HEK293 (cell line): ENCODE measurements around the gene DBF4B.

Experiments used
- EGR2 ChIP-seq: fragments of 450-650 bp; formaldehyde crosslinking; IDR thresholded peaks from 2 replicates; pipeline ENCODE4 v1.5.1; 2016; ENCODE audit warnings: low read depth, missing biosample characterization, missing genetic modification characterization
- IKZF3 ChIP-seq: fragments of 450-650 bp; IDR thresholded peaks from 2 replicates; pipeline ENCODE4 v1.5.0; 2018; ENCODE audit warnings: missing biosample characterization, mild to moderate bottlenecking, missing genetic modification characterization, moderate library complexity
- KLF17 ChIP-seq: fragments of 450-650 bp; formaldehyde crosslinking; IDR thresholded peaks from 2 replicates; pipeline ENCODE4 v1.5.1; 2016; ENCODE audit warnings: missing biosample characterization, missing genetic modification characterization
- PRDM10 ChIP-seq: fragments of 450-650 bp; formaldehyde crosslinking; IDR thresholded peaks from 2 replicates; pipeline ENCODE4 v1.5.1; 2016; ENCODE audit warnings: missing biosample characterization, missing genetic modification characterization
- ZNF132 ChIP-seq: fragments of 450-650 bp; formaldehyde crosslinking; IDR thresholded peaks from 2 replicates; pipeline ENCODE4 v1.5.1; 2017; ENCODE audit warnings: missing biosample characterization, missing genetic modification characterization, borderline replicate concordance
- ZNF146 ChIP-seq: fragments of 450-650 bp; formaldehyde crosslinking; IDR thresholded peaks from 2 replicates; pipeline ENCODE4 v1.5.1; 2016; ENCODE audit warnings: missing biosample characterization, missing genetic modification characterization
- ZNF211 ChIP-seq: fragments of 450-650 bp; formaldehyde crosslinking; IDR thresholded peaks from 2 replicates; pipeline ENCODE4 v1.5.1; 2016; ENCODE audit warnings: low read depth, missing biosample characterization, missing genetic modification characterization
- ZNF391 ChIP-seq: fragments of 450-650 bp; formaldehyde crosslinking; IDR thresholded peaks from 2 replicates; pipeline ENCODE4 v1.5.1; 2016; ENCODE audit warnings: low read depth, missing biosample characterization, missing genetic modification characterization, borderline replicate concordance
- ZNF571 ChIP-seq: fragments of 450-650 bp; formaldehyde crosslinking; IDR thresholded peaks from 2 replicates; pipeline ENCODE4 v1.5.0; 2017; ENCODE audit warnings: missing biosample characterization, missing genetic modification characterization
- ZNF629 ChIP-seq: fragments of 450-650 bp; formaldehyde crosslinking; IDR thresholded peaks from 2 replicates; pipeline ENCODE4 v1.5.1; 2017; ENCODE audit warnings: missing biosample characterization, missing genetic modification characterization
- ZNF670 ChIP-seq: fragments of 450-650 bp; formaldehyde crosslinking; IDR thresholded peaks from 2 replicates; pipeline ENCODE4 v1.5.1; 2016; ENCODE audit warnings: missing biosample characterization, missing genetic modification characterization, low read depth
- TF ChIP-seq, protein P1 (sequence below): fragments of 450-650 bp; formaldehyde crosslinking; IDR thresholded peaks from 2 replicates; pipeline ENCODE4 v1.5.1; 2016; ENCODE audit warnings: missing biosample characterization, missing genetic modification characterization, borderline replicate concordance
- TF ChIP-seq, protein P2 (sequence below): fragments of 450-650 bp; formaldehyde crosslinking; IDR thresholded peaks from 2 replicates; pipeline ENCODE4 v1.5.1; 2017; ENCODE audit warnings: missing biosample characterization, missing genetic modification characterization
- TF ChIP-seq, protein P3 (sequence below): fragments of 450-650 bp; formaldehyde crosslinking; conservative IDR thresholded peaks from 2 replicates; pipeline ENCODE4 v1.5.1; 2016; ENCODE audit warnings: low read depth, missing biosample characterization, missing genetic modification characterization
- TF ChIP-seq, protein P4 (sequence below): fragments of 450-650 bp; formaldehyde crosslinking; IDR thresholded peaks from 2 replicates; pipeline ENCODE4 v1.5.1; 2017; ENCODE audit warnings: missing biosample characterization, missing genetic modification characterization

The DBF4B gene

DNA sequence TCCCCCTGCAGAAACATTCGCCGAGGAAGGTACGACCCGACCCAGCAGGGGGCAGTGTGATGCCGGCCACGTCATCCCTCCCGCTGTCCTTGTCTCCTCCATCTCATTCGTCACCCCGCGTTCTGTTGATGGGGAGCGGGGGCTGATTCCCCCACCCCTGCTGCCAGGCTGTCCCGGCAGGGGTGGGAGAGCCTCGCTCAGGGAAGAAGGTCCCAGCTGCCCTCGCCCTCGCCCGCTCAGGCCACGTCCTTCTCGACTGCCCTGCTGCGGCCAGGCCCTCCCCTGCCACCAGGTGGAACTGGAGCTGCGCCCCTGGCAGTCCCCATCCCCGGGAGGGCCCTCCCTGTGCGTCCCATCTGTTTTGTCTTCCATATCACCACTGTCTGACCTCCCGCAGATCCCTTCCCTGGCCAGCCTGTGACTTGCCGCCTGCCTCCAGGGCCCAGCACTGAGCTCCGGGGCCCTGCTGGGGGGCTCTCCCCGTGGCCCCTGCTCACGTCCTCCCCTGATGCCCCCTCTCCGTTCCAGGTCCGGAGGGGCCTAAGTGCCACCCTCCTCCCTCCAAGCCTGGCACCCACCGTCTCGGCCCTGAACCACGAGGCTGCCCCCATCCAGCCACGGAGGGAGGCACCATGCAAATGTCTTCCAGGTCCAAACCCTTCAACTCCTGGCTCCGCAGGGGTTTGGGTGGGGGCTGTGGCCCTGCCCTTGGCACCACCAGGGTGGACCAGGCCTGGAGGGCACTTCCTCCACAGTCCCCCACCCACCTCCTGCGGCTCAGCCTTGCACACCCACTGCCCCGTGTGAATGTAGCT is 71.0 kb downstream of the DBF4B start (continued):
- TF ChIP-seq IKZF3 (tag by site-specific recombination) (no peak), KLF17 (tag by site-specific recombination) (peak; percentile 55; the same call in 1 of the 2 replicates), ZNF571 (tag by site-specific recombination) (no peak), ZNF146 (tag by site-specific recombination) (no peak), EGR2 (tag by site-specific recombination) (peak; percentile 80), ZNF391 (tag by site-specific recombination) (peak; percentile 64; the same call in 1 of the 2 replicates), ZNF132 (tag by site-specific recombination) (no peak), ZNF211 (no peak), ZNF670 (tag by site-specific recombination) (no peak), ZNF629 (tag by site-specific recombination) (peak; percentile 86), PRDM10 (tag by site-specific recombination) (peak; percentile 51)
- TF ChIP-seq, protein P1, sequence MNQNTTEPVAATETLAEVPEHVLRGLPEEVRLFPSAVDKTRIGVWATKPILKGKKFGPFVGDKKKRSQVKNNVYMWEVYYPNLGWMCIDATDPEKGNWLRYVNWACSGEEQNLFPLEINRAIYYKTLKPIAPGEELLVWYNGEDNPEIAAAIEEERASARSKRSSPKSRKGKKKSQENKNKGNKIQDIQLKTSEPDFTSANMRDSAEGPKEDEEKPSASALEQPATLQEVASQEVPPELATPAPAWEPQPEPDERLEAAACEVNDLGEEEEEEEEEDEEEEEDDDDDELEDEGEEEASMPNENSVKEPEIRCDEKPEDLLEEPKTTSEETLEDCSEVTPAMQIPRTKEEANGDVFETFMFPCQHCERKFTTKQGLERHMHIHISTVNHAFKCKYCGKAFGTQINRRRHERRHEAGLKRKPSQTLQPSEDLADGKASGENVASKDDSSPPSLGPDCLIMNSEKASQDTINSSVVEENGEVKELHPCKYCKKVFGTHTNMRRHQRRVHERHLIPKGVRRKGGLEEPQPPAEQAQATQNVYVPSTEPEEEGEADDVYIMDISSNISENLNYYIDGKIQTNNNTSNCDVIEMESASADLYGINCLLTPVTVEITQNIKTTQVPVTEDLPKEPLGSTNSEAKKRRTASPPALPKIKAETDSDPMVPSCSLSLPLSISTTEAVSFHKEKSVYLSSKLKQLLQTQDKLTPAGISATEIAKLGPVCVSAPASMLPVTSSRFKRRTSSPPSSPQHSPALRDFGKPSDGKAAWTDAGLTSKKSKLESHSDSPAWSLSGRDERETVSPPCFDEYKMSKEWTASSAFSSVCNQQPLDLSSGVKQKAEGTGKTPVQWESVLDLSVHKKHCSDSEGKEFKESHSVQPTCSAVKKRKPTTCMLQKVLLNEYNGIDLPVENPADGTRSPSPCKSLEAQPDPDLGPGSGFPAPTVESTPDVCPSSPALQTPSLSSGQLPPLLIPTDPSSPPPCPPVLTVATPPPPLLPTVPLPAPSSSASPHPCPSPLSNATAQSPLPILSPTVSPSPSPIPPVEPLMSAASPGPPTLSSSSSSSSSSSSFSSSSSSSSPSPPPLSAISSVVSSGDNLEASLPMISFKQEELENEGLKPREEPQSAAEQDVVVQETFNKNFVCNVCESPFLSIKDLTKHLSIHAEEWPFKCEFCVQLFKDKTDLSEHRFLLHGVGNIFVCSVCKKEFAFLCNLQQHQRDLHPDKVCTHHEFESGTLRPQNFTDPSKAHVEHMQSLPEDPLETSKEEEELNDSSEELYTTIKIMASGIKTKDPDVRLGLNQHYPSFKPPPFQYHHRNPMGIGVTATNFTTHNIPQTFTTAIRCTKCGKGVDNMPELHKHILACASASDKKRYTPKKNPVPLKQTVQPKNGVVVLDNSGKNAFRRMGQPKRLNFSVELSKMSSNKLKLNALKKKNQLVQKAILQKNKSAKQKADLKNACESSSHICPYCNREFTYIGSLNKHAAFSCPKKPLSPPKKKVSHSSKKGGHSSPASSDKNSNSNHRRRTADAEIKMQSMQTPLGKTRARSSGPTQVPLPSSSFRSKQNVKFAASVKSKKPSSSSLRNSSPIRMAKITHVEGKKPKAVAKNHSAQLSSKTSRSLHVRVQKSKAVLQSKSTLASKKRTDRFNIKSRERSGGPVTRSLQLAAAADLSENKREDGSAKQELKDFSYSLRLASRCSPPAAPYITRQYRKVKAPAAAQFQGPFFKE, result 0 out of 2 replicates have a peak, but pooled peaks have one; percentile 49
- TF ChIP-seq, protein P2, sequence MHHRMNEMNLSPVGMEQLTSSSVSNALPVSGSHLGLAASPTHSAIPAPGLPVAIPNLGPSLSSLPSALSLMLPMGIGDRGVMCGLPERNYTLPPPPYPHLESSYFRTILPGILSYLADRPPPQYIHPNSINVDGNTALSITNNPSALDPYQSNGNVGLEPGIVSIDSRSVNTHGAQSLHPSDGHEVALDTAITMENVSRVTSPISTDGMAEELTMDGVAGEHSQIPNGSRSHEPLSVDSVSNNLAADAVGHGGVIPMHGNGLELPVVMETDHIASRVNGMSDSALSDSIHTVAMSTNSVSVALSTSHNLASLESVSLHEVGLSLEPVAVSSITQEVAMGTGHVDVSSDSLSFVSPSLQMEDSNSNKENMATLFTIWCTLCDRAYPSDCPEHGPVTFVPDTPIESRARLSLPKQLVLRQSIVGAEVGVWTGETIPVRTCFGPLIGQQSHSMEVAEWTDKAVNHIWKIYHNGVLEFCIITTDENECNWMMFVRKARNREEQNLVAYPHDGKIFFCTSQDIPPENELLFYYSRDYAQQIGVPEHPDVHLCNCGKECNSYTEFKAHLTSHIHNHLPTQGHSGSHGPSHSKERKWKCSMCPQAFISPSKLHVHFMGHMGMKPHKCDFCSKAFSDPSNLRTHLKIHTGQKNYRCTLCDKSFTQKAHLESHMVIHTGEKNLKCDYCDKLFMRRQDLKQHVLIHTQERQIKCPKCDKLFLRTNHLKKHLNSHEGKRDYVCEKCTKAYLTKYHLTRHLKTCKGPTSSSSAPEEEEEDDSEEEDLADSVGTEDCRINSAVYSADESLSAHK (tag by site-specific recombination), result 0 out of 2 replicates have a peak, but pooled peaks have one; percentile 15
- TF ChIP-seq, protein P3, sequence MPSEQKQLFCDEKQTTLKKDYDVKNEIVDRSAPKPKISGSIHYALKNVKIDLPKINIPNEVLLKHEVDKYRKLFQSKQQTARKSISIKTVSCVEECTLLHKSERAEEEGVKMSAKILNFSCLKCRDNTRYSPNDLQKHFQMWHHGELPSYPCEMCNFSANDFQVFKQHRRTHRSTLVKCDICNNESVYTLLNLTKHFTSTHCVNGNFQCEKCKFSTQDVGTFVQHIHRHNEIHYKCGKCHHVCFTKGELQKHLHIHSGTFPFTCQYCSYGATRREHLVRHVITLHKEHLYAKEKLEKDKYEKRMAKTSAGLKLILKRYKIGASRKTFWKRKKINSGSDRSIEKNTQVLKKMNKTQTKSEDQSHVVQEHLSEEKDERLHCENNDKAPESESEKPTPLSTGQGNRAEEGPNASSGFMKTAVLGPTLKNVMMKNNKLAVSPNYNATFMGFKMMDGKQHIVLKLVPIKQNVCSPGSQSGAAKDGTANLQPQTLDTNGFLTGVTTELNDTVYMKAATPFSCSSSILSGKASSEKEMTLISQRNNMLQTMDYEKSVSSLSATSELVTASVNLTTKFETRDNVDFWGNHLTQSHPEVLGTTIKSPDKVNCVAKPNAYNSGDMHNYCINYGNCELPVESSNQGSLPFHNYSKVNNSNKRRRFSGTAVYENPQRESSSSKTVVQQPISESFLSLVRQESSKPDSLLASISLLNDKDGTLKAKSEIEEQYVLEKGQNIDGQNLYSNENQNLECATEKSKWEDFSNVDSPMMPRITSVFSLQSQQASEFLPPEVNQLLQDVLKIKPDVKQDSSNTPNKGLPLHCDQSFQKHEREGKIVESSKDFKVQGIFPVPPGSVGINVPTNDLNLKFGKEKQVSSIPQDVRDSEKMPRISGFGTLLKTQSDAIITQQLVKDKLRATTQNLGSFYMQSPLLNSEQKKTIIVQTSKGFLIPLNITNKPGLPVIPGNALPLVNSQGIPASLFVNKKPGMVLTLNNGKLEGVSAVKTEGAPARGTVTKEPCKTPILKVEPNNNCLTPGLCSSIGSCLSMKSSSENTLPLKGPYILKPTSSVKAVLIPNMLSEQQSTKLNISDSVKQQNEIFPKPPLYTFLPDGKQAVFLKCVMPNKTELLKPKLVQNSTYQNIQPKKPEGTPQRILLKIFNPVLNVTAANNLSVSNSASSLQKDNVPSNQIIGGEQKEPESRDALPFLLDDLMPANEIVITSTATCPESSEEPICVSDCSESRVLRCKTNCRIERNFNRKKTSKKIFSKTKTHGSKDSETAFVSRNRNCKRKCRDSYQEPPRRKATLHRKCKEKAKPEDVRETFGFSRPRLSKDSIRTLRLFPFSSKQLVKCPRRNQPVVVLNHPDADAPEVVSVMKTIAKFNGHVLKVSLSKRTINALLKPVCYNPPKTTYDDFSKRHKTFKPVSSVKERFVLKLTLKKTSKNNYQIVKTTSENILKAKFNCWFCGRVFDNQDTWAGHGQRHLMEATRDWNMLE (tag by site-specific recombination), result no peak
- TF ChIP-seq, protein P4, sequence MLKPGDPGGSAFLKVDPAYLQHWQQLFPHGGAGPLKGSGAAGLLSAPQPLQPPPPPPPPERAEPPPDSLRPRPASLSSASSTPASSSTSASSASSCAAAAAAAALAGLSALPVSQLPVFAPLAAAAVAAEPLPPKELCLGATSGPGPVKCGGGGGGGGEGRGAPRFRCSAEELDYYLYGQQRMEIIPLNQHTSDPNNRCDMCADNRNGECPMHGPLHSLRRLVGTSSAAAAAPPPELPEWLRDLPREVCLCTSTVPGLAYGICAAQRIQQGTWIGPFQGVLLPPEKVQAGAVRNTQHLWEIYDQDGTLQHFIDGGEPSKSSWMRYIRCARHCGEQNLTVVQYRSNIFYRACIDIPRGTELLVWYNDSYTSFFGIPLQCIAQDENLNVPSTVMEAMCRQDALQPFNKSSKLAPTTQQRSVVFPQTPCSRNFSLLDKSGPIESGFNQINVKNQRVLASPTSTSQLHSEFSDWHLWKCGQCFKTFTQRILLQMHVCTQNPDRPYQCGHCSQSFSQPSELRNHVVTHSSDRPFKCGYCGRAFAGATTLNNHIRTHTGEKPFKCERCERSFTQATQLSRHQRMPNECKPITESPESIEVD (tag by site-specific recombination), result no peak
